ENCODE data around the gene STARD13.

STARD13 gene

GRCh38 chr13:33145667-33146066 is 139.9 kb downstream of the STARD13 start:
- Histone ChIP-seq H3K36me3 (ENCODE audit: control insufficient read depth in 2 of 2, insufficient read depth in 2 of 2, low read length in 2 of 2) (peaks cover 8 to 9% of the 10 kb centered on the region in 2 donors), H3K27ac (ENCODE audit: low read length) (no peak overlapping the region), H3K4me1 (ENCODE audit: control insufficient read depth, insufficient read depth, low read length) (no peaks in the 10 kb centered on the region), H3K9ac (ENCODE audit: low read length in 2 of 2) (no peak overlapping the region), H3K9me3 (ENCODE audit: control insufficient read depth in 2 of 2, low read length in 2 of 2) (no peaks in the 10 kb centered on the region), H3K27me3 (ENCODE audit: control insufficient read depth in 1 of 2, insufficient read depth in 2 of 2, low read length in 2 of 2) (no peaks in the 10 kb centered on the region), H3K4me3 (ENCODE audit: low read length in 2 of 2) (no peak overlapping the region)

- Histone ChIP-seq H3K27ac (ENCODE audit: low read length) (no peak overlapping the region), H3K4me1 (ENCODE audit: control insufficient read depth, insufficient read depth, low read length) (peaks cover 1% of the 10 kb centered on the region), H3K27me3 (ENCODE audit: control insufficient read depth in 1 of 2, insufficient read depth in 2 of 2, low read length in 2 of 2) (no peaks in the 10 kb centered on the region), H3K9ac (ENCODE audit: low read length in 2 of 2) (no peak overlapping the region), H3K4me3 (ENCODE audit: low read length in 2 of 2) (no peak overlapping the region), H3K9me3 (ENCODE audit: control insufficient read depth in 2 of 2, low read length in 2 of 2) (no peaks in the 10 kb centered on the region), H3K36me3 (ENCODE audit: control insufficient read depth in 2 of 2, insufficient read depth in 2 of 2, low read length in 2 of 2) (peaks cover 9 to 14% of the 10 kb centered on the region in 2 donors)
Observed at GRCh38 chr13:33144358-33144784, 141.2 kb downstream of the STARD13 start.

- Histone ChIP-seq H3K36me3 (ENCODE audit: control insufficient read depth in 2 of 2, insufficient read depth in 2 of 2, low read length in 2 of 2) (peaks cover 12 to 17% of the 10 kb centered on the region in 2 donors), H3K27me3 (ENCODE audit: control insufficient read depth in 1 of 2, insufficient read depth in 2 of 2, low read length in 2 of 2) (no peaks in the 10 kb centered on the region), H3K4me3 (ENCODE audit: low read length in 2 of 2) (no peak overlapping the region), H3K9me3 (ENCODE audit: control insufficient read depth in 2 of 2, low read length in 2 of 2) (no peaks in the 10 kb centered on the region), H3K4me1 (ENCODE audit: control insufficient read depth, insufficient read depth, low read length) (peaks cover 12% of the 10 kb centered on the region), H3K9ac (ENCODE audit: low read length in 2 of 2) (no peak overlapping the region), H3K27ac (ENCODE audit: low read length) (no peak overlapping the region)
Observed at GRCh38 chr13:33139780-33140535, 145.6 kb downstream of the STARD13 start.

- Histone ChIP-seq H3K27me3 (ENCODE audit: control insufficient read depth in 1 of 2, insufficient read depth in 2 of 2, low read length in 2 of 2) (no peaks in the 10 kb centered on the region), H3K36me3 (ENCODE audit: control insufficient read depth in 2 of 2, insufficient read depth in 2 of 2, low read length in 2 of 2) (peaks cover 12 to 17% of the 10 kb centered on the region in 2 donors), H3K4me3 (ENCODE audit: low read length in 2 of 2) (no peak overlapping the region), H3K9ac (ENCODE audit: low read length in 2 of 2) (no peak overlapping the region), H3K4me1 (ENCODE audit: control insufficient read depth, insufficient read depth, low read length) (peaks cover 12% of the 10 kb centered on the region), H3K9me3 (ENCODE audit: control insufficient read depth in 2 of 2, low read length in 2 of 2) (no peaks in the 10 kb centered on the region), H3K27ac (ENCODE audit: low read length) (no peak overlapping the region)
Observed at GRCh38 chr13:33139184-33139583, 146.4 kb downstream of the STARD13 start.

- no peaks in the 10 kb centered on the region for H3K27me3 ChIP-seq (ENCODE audit: control insufficient read depth in 1 of 2, insufficient read depth in 2 of 2, low read length in 2 of 2)
- H3K36me3 ChIP-seq (ENCODE audit: control insufficient read depth in 2 of 2, insufficient read depth in 2 of 2, low read length in 2 of 2): peaks cover 12 to 17% of the 10 kb centered on the region in 2 donors
- H3K27ac ChIP-seq (ENCODE audit: low read length): no peak overlapping the region
- peaks cover 12% of the 10 kb centered on the region for H3K4me1 ChIP-seq (ENCODE audit: control insufficient read depth, insufficient read depth, low read length)
- H3K4me3 ChIP-seq (ENCODE audit: low read length in 2 of 2): no peak overlapping the region
- no peak overlapping the region for H3K9ac ChIP-seq (ENCODE audit: low read length in 2 of 2)
- no peaks in the 10 kb centered on the region for H3K9me3 ChIP-seq (ENCODE audit: control insufficient read depth in 2 of 2, low read length in 2 of 2)
Observed at GRCh38 chr13:33138441-33138840, 147.1 kb downstream of the STARD13 start.

GRCh38 chr13:33137721-33138120 is 147.8 kb downstream of the STARD13 start:
- Histone ChIP-seq H3K9ac (ENCODE audit: low read length in 2 of 2) (no peak overlapping the region), H3K4me1 (ENCODE audit: control insufficient read depth, insufficient read depth, low read length) (peaks cover 14% of the 10 kb centered on the region), H3K9me3 (ENCODE audit: control insufficient read depth in 2 of 2, low read length in 2 of 2) (no peaks in the 10 kb centered on the region), H3K36me3 (ENCODE audit: control insufficient read depth in 2 of 2, insufficient read depth in 2 of 2, low read length in 2 of 2) (peaks cover 12 to 17% of the 10 kb centered on the region in 2 donors), H3K27me3 (ENCODE audit: control insufficient read depth in 1 of 2, insufficient read depth in 2 of 2, low read length in 2 of 2) (no peaks in the 10 kb centered on the region), H3K4me3 (ENCODE audit: low read length in 2 of 2) (no peak overlapping the region), H3K27ac (ENCODE audit: low read length) (no peak overlapping the region)

GRCh38 chr13:33135097-33135496 is 150.5 kb downstream of the STARD13 start:
- Histone ChIP-seq H3K36me3 (ENCODE audit: control insufficient read depth in 2 of 2, insufficient read depth in 2 of 2, low read length in 2 of 2) (peaks cover 5 to 9% of the 10 kb centered on the region in 2 donors), H3K27me3 (ENCODE audit: control insufficient read depth in 1 of 2, insufficient read depth in 2 of 2, low read length in 2 of 2) (no peaks in the 10 kb centered on the region), H3K27ac (ENCODE audit: low read length) (no peak overlapping the region), H3K4me1 (ENCODE audit: control insufficient read depth, insufficient read depth, low read length) (peaks cover 18% of the 10 kb centered on the region), H3K4me3 (ENCODE audit: low read length in 2 of 2) (no peak overlapping the region), H3K9me3 (ENCODE audit: control insufficient read depth in 2 of 2, low read length in 2 of 2) (no peaks in the 10 kb centered on the region), H3K9ac (ENCODE audit: low read length in 2 of 2) (no peak overlapping the region)

- Histone ChIP-seq H3K27ac (ENCODE audit: low read length) (no peak overlapping the region), H3K4me1 (ENCODE audit: control insufficient read depth, insufficient read depth, low read length) (peaks cover 15% of the 10 kb centered on the region), H3K9me3 (ENCODE audit: control insufficient read depth in 2 of 2, low read length in 2 of 2) (no peaks in the 10 kb centered on the region), H3K4me3 (ENCODE audit: low read length in 2 of 2) (no peak overlapping the region), H3K27me3 (ENCODE audit: control insufficient read depth in 1 of 2, insufficient read depth in 2 of 2, low read length in 2 of 2) (no peaks in the 10 kb centered on the region), H3K36me3 (ENCODE audit: control insufficient read depth in 2 of 2, insufficient read depth in 2 of 2, low read length in 2 of 2) (peaks cover 12 to 13% of the 10 kb centered on the region in 2 donors), H3K9ac (ENCODE audit: low read length in 2 of 2) (no peak overlapping the region)
Observed at GRCh38 chr13:33134213-33134612, 151.3 kb downstream of the STARD13 start.

- no peak overlapping the region for H3K4me3 ChIP-seq (ENCODE audit: low read length in 2 of 2)
- H3K27ac ChIP-seq (ENCODE audit: low read length): no peak overlapping the region
- peaks cover 10% of the 10 kb centered on the region for H3K4me1 ChIP-seq (ENCODE audit: control insufficient read depth, insufficient read depth, low read length)
- peaks cover 20 to 24% of the 10 kb centered on the region in 2 donors for H3K36me3 ChIP-seq (ENCODE audit: control insufficient read depth in 2 of 2, insufficient read depth in 2 of 2, low read length in 2 of 2)
- no peak overlapping the region for H3K9ac ChIP-seq (ENCODE audit: low read length in 2 of 2)
- H3K9me3 ChIP-seq (ENCODE audit: control insufficient read depth in 2 of 2, low read length in 2 of 2): no peaks in the 10 kb centered on the region
- H3K27me3 ChIP-seq (ENCODE audit: control insufficient read depth in 1 of 2, insufficient read depth in 2 of 2, low read length in 2 of 2): no peaks in the 10 kb centered on the region
Observed at GRCh38 chr13:33132644-33133440, 152.7 kb downstream of the STARD13 start.

GRCh38 chr13:33129886-33130285 is 155.7 kb downstream of the STARD13 start:
- Histone ChIP-seq H3K9me3 (ENCODE audit: control insufficient read depth in 2 of 2, low read length in 2 of 2) (no peaks in the 10 kb centered on the region), H3K36me3 (ENCODE audit: control insufficient read depth in 2 of 2, insufficient read depth in 2 of 2, low read length in 2 of 2) (peaks cover 19 to 29% of the 10 kb centered on the region in 2 donors), H3K4me3 (ENCODE audit: low read length in 2 of 2) (no peak overlapping the region), H3K27ac (ENCODE audit: low read length) (no peak overlapping the region), H3K4me1 (ENCODE audit: control insufficient read depth, insufficient read depth, low read length) (peaks cover 28% of the 10 kb centered on the region), H3K27me3 (ENCODE audit: control insufficient read depth in 1 of 2, insufficient read depth in 2 of 2, low read length in 2 of 2) (no peaks in the 10 kb centered on the region), H3K9ac (ENCODE audit: low read length in 2 of 2) (no peak overlapping the region)
